ENCODE measurements around the gene PTPRK. TPM values are rescaled to one million over a fixed set of nuclear protein-coding genes. Genes with fewer than 3 reads are reported as not detected.

The PTPRK gene
- total RNA-seq, 1 experiment from 2014 or later, result 34.2 TPM

DNA sequence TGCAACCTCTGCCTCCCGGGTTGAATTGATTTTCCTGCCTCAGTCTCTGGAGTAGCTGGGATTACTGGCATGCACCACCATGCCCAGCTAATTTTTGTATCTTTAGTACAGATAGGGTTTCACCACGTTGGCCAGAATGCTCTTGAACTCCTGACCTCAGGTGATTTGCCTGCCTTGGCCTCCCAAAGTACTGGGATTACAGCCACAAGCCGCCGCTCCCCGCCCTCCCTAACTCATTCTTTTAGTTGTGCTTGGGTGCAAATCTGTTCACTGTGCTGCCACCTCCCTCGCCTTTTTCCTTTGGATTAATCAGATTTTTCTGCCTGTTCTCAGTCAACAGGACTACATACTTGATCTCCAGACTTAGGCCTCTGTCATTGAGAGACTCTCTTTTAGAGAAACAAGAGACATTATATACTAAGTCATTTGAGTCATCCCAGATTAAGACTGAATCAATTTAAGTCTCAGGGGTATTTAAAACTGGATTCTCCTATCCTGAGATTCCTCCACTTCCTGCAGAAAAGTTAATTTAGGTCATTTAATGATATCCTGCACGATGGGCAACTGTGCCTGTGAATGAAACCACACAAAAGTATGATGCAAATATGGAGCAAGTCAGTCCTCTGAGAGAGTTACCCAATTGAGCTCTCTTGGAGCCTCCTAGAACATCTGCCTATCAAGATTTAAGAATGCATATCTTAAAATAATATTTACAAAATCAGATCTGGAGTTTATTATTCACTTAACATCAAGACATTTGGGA lies 483.4 kb downstream of the PTPRK start:
- TF ChIP-seq, protein P1, sequence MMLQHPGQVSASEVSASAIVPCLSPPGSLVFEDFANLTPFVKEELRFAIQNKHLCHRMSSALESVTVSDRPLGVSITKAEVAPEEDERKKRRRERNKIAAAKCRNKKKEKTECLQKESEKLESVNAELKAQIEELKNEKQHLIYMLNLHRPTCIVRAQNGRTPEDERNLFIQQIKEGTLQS (IDR thresholded peaks at IDR 0.05), result no peak
- no peak for TF ChIP-seq EZH2 (IDR thresholded peaks at IDR 0.05)
- DNase-seq (ENCODE audit: low read depth, low spot score), result no peak
- Histone ChIP-seq H3K4me3 (replicated peaks in 1 of 2; ENCODE audit: low read depth in 1 of 2, low read length in 2 of 2) (no peak overlapping the region), H3K79me2 (ENCODE audit: insufficient read depth, low read length) (no peaks in the 10 kb centered on the region), H3K36me3 (ENCODE audit: control insufficient read depth in 1 of 2, insufficient read depth in 2 of 2, low read length in 2 of 2) (no peaks in the 10 kb centered on the region), H4K20me1 (ENCODE audit: insufficient read depth) (no peaks in the 10 kb centered on the region), H3K4me2 (ENCODE audit: low read length) (no peak overlapping the region), H3K9me3 (ENCODE audit: control insufficient read depth in 1 of 2, insufficient read depth in 1 of 2, low read depth in 1 of 2, low read length in 2 of 2) (no peaks in the 10 kb centered on the region), H3K9ac (ENCODE audit: low read length) (no peak overlapping the region), H3K9me2 (ENCODE audit: insufficient read depth) (no peaks in the 10 kb centered on the region), H3K27me3 (ENCODE audit: insufficient read depth, low read length) (no peaks in the 10 kb centered on the region), H3K27ac (ENCODE audit: low read depth, low read length) (no peak overlapping the region), H3K4me1 (ENCODE audit: control insufficient read depth in 1 of 2, insufficient read depth in 2 of 2, low read length in 2 of 2) (no peaks in the 10 kb centered on the region), H2AFZ (ENCODE audit: low read depth, low read length, poor library complexity, severe bottlenecking) (no peak overlapping the region)
- no peak for ATAC-seq
- ChIA-PET POLR2A (no interaction called here), RAD21 (ENCODE audit: low non-redundant PET in 1 of 2, low total read pairs in 2 of 2, uncharacterized antibody in 2 of 2, unreplicated experiment in 2 of 2) (no interaction called here), CTCF (no interaction called here)
- intact Hi-C loops (cut with micrococcal nuclease), result no loop called here
- no TSS peak for BruUV-seq (replicated peaks)

DNA sequence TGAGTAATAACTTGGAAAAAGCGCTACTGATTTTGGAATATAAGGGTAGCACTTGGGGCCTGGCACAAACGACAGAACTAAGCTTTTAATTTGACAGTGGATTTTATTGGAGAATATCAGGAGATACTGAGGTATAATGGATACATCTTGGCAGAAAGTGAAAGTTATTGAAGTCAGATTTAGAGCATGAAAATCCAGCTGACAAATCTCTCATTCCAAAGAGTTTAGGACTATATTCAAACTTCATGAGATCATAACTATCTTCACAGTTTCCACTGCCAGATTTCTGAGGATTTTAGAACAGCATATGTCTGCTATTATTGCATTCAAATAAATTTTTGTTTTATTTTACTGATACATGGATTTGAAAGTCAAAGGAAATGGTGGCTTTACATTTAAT lies 487.2 kb downstream of the PTPRK start:
- no peak for ATAC-seq
- H2AFZ ChIP-seq (ENCODE audit: low read depth, low read length, poor library complexity, severe bottlenecking), result no peak overlapping the region
- H3K9ac ChIP-seq (ENCODE audit: low read length), result no peak overlapping the region
- BruUV-seq (replicated peaks), result no TSS peak
- H3K27ac ChIP-seq (ENCODE audit: low read depth, low read length), result no peak overlapping the region
- POLR2A ChIA-PET, result no interaction called here
- H3K36me3 ChIP-seq (ENCODE audit: control insufficient read depth in 1 of 2, insufficient read depth in 2 of 2, low read length in 2 of 2), result no peaks in the 10 kb centered on the region
- H3K79me2 ChIP-seq (ENCODE audit: insufficient read depth, low read length), result no peaks in the 10 kb centered on the region
- no peak overlapping the region for H3K4me2 ChIP-seq (ENCODE audit: low read length)
- H3K27me3 ChIP-seq (ENCODE audit: insufficient read depth, low read length), result no peaks in the 10 kb centered on the region
- intact Hi-C loops (cut with micrococcal nuclease), result no loop called here
- H3K4me3 ChIP-seq (replicated peaks in 1 of 2; ENCODE audit: low read depth in 1 of 2, low read length in 2 of 2), result no peak overlapping the region
- DNase-seq (ENCODE audit: low read depth, low spot score), result no peak
- TF ChIP-seq EZH2 (IDR thresholded peaks at IDR 0.05), result no peak
- no peaks in the 10 kb centered on the region for H4K20me1 ChIP-seq (ENCODE audit: insufficient read depth)
- H3K9me3 ChIP-seq (ENCODE audit: control insufficient read depth in 1 of 2, insufficient read depth in 1 of 2, low read depth in 1 of 2, low read length in 2 of 2), result no peaks in the 10 kb centered on the region
- H3K4me1 ChIP-seq (ENCODE audit: control insufficient read depth in 1 of 2, insufficient read depth in 2 of 2, low read length in 2 of 2), result no peaks in the 10 kb centered on the region
- no peaks in the 10 kb centered on the region for H3K9me2 ChIP-seq (ENCODE audit: insufficient read depth)
- RAD21 ChIA-PET (ENCODE audit: low non-redundant PET in 1 of 2, low total read pairs in 2 of 2, uncharacterized antibody in 2 of 2, unreplicated experiment in 2 of 2), result no interaction called here
- CTCF ChIA-PET, result no interaction called here
